Activated CD4-positive, alpha-beta T cell treated with anti-CD3 and anti-CD28 coated beads, Interleukin-2, amount 10 ng/mL, durations not matched to agents 7 days and 5 days (primary cell): ENCODE results near the gene NIPAL3. TPM values are rescaled to one million over a fixed set of nuclear protein-coding genes. Genes with fewer than 3 reads are reported as not detected.

ENCODE experiments used
- CTCF ChIA-PET: fragments of 350-600 bp; sonication (Branson Sonifier 250); formaldehyde crosslinking; loops from one replicate; lab custom pipeline; 2021; ENCODE audit warnings: antibody characterized with exemption; lab: Charles Lee
- POLR2A ChIA-PET: fragments of 350-600 bp; sonication (Branson Sonifier 250); formaldehyde crosslinking; loops from one replicate; lab custom pipeline; 2021; ENCODE audit warnings: antibody characterized with exemption; lab: Charles Lee
- DNase-seq: peaks from one replicate; pipeline ENCODE4 v3.0.0-alpha.2; 2020
- H3K27ac Mint-ChIP-seq: one replicate; pipeline ENCODE4 v1.8.0; 2021; ENCODE audit warnings: mild to moderate bottlenecking, moderate library complexity, mixed read lengths
- H3K27me3 Mint-ChIP-seq: one replicate; pipeline ENCODE4 v1.8.0; 2021; ENCODE audit warnings: mixed read lengths
- H3K36me3 Mint-ChIP-seq: one replicate; pipeline ENCODE4 v1.8.0; 2021; ENCODE audit warnings: low read depth, mixed read lengths
- H3K4me1 Mint-ChIP-seq: one replicate; pipeline ENCODE4 v1.8.0; 2021; ENCODE audit warnings: mixed read lengths
- H3K4me3 Mint-ChIP-seq: one replicate; pipeline ENCODE4 v1.8.0; 2021; ENCODE audit warnings: mild to moderate bottlenecking, moderate library complexity, mixed read lengths
- H3K9me3 Mint-ChIP-seq: one replicate; pipeline ENCODE4 v1.8.0; 2021; ENCODE audit warnings: mixed read lengths
- total RNA-seq, 2 experiments: library from RNA; stranded (reverse); gene quantifications; one replicate each; pipeline ENCODE4 v1.2.3, GENCODE V29; 2021

NIPAL3 gene
- total RNA-seq, 2 experiments from 2014 or later = 72.8 to 78.1 TPM

GRCh38 chr1:24392982-24393650, 22.5 kb upstream of the NIPAL3 start:
- DNase-seq = no peak
- POLR2A ChIA-PET = no interaction called here
- H3K4me3 Mint-ChIP-seq = no peak overlapping the region
- H3K4me1 Mint-ChIP-seq = peaks cover 33% of the 10 kb centered on the region
- CTCF ChIA-PET = interaction anchor here (0.6 to 7.1 kb wide), 21 partner anchors 9 to 575 kb away, joined by 3 to 216 read pairs (median 6); partner anchors contain the start of genes NIPAL3, SRSF10 and STPG1
- no peaks in the 10 kb centered on the region for H3K9me3 Mint-ChIP-seq
- H3K27ac Mint-ChIP-seq = peak overlapping the region; percentile 48
- peaks cover 8% of the 10 kb centered on the region for H3K36me3 Mint-ChIP-seq
- no peaks in the 10 kb centered on the region for H3K27me3 Mint-ChIP-seq

GRCh38 chr1:24393892-24394291, 21.7 kb upstream of the NIPAL3 start:
- no peaks in the 10 kb centered on the region for H3K9me3 Mint-ChIP-seq

GRCh38 chr1:24400065-24400464, 15.5 kb upstream of the NIPAL3 start:
- Mint-ChIP-seq H3K9me3 (no peaks in the 10 kb centered on the region), H3K27ac (no peak overlapping the region)
- CTCF ChIA-PET = interaction anchor here (0.9 to 2.7 kb wide), 5 partner anchors 9 to 201 kb away, joined by 3 to 9 read pairs (median 6); partner anchors contain the start of gene NIPAL3

More at GRCh38 chr1:24393892-24394291, 21.7 kb upstream of the NIPAL3 start:
- Mint-ChIP-seq H3K4me1 (peaks cover 33% of the 10 kb centered on the region), H3K27me3 (no peaks in the 10 kb centered on the region), H3K27ac (no peak overlapping the region), H3K36me3 (peaks cover 6% of the 10 kb centered on the region), H3K4me3 (no peak overlapping the region)
- CTCF ChIA-PET = interaction anchor here (0.9 to 7.1 kb wide), 7 partner anchors 9 to 243 kb away, joined by 3 to 216 read pairs (median 9); partner anchors contain the start of genes NIPAL3 and STPG1
- no peak for DNase-seq
- POLR2A ChIA-PET = interaction anchor here (0.6 kb wide), 2 partner anchors 195 to 238 kb away, joined by 3 to 7 read pairs; no protein-coding TSS in a partner anchor

GRCh38 chr1:24403806-24404205, 11.8 kb upstream of the NIPAL3 start:
- CTCF ChIA-PET = interaction anchor here (0.8 to 3.2 kb wide), 3 partner anchors 11 to 239 kb away, joined by 3 to 15 read pairs (median 10); partner anchors contain the start of gene NIPAL3

More at GRCh38 chr1:24400065-24400464, 15.5 kb upstream of the NIPAL3 start:
- H3K4me1 Mint-ChIP-seq = no peaks in the 10 kb centered on the region
- H3K4me3 Mint-ChIP-seq = no peak overlapping the region
- POLR2A ChIA-PET = no interaction called here
- no peak for DNase-seq
- no peaks in the 10 kb centered on the region for H3K27me3 Mint-ChIP-seq
- H3K36me3 Mint-ChIP-seq = peaks cover 14% of the 10 kb centered on the region

DNA sequence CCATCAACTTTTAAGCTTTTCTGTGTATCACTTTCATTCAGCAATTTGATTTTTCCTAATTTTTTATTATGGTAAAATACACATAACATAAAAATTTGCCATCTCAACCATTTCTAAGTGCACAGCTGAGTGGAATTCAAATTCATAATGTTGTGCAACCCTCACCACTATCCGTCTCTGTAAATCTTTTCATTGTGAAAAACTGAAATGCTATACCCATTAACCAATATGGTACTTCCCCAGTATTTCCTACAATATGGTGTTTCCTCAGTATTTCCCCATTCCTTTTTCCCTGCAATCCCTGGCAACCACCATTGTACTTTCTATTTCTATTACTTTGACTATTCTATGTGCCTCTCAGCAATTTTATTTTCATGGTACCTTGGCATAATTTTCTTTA, 8.8 kb upstream of the NIPAL3 start:
- Mint-ChIP-seq H3K9me3 (no peaks in the 10 kb centered on the region), H3K27ac (no peak overlapping the region), H3K4me1 (peaks cover 8% of the 10 kb centered on the region), H3K36me3 (peaks cover 6% of the 10 kb centered on the region), H3K27me3 (no peaks in the 10 kb centered on the region), H3K4me3 (no peak overlapping the region)
- CTCF ChIA-PET = interaction anchor here (1.1 kb wide), 1 partner anchor 208 kb away, joined by 4 read pairs; no protein-coding TSS in a partner anchor
- DNase-seq = no peak
- POLR2A ChIA-PET = no interaction called here

More at GRCh38 chr1:24403806-24404205, 11.8 kb upstream of the NIPAL3 start:
- POLR2A ChIA-PET = no interaction called here
- Mint-ChIP-seq H3K4me3 (no peak overlapping the region), H3K9me3 (no peaks in the 10 kb centered on the region), H3K27me3 (no peaks in the 10 kb centered on the region), H3K4me1 (no peaks in the 10 kb centered on the region), H3K36me3 (peaks cover 20% of the 10 kb centered on the region), H3K27ac (no peak overlapping the region)
- DNase-seq = no peak

DNA sequence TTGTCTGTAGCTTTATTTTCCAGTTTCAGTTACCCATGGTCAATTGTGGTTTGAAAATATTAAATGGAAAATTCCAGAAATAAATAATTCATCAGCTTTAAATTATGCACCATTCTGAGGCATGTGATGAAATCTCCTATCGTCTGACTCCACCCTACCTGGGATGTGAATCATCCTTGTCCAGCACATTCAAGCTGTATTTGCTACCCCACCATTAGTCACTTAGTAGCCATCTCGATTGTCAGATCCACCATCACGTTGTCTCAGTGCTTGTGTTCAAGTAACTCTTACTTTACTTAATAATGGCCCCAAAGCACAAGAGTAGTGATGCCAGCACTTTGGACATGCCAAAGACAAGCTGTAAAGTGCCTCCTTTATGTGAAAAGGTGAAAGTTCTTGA, 6.1 kb upstream of the NIPAL3 start:
- DNase-seq = no peak
- CTCF ChIA-PET = interaction anchor here (0.9 to 2.3 kb wide), 6 partner anchors 9 to 338 kb away, joined by 3 to 9 read pairs (median 4); no protein-coding TSS in a partner anchor
- POLR2A ChIA-PET = no interaction called here
- Mint-ChIP-seq H3K27ac (no peak overlapping the region), H3K4me1 (peaks cover 26% of the 10 kb centered on the region), H3K27me3 (no peaks in the 10 kb centered on the region), H3K4me3 (no peak overlapping the region), H3K36me3 (peaks cover 6% of the 10 kb centered on the region), H3K9me3 (no peaks in the 10 kb centered on the region)

GRCh38 chr1:24410750-24411149, 4.9 kb upstream of the NIPAL3 start:
- Mint-ChIP-seq H3K4me1 (peaks cover 33% of the 10 kb centered on the region), H3K27ac (no peak overlapping the region), H3K9me3 (no peaks in the 10 kb centered on the region), H3K36me3 (peaks cover 6% of the 10 kb centered on the region), H3K4me3 (no peak overlapping the region), H3K27me3 (no peaks in the 10 kb centered on the region)
- CTCF ChIA-PET = interaction anchor here (1.1 to 2.3 kb wide), 5 partner anchors 11 to 260 kb away, joined by 3 to 9 read pairs (median 3); no protein-coding TSS in a partner anchor
- no peak for DNase-seq
- POLR2A ChIA-PET = no interaction called here

GRCh38 chr1:24411963-24412362, 3.6 kb upstream of the NIPAL3 start:
- no peaks in the 10 kb centered on the region for H3K27me3 Mint-ChIP-seq
- ChIA-PET CTCF (interaction anchor here (0.6 to 1.9 kb wide), 5 partner anchors 20 to 262 kb away, joined by 3 to 4 read pairs (median 3); no protein-coding TSS in a partner anchor), POLR2A (no interaction called here)
- peak overlapping the region; percentile 3 for H3K27ac Mint-ChIP-seq
- no peak for DNase-seq
- peaks cover 10% of the 10 kb centered on the region for H3K36me3 Mint-ChIP-seq
- peaks cover 35% of the 10 kb centered on the region for H3K4me1 Mint-ChIP-seq
- H3K9me3 Mint-ChIP-seq = no peaks in the 10 kb centered on the region
- no peak overlapping the region for H3K4me3 Mint-ChIP-seq

GRCh38 chr1:24412408-24412807, 3.2 kb upstream of the NIPAL3 start:
- POLR2A ChIA-PET = no interaction called here
- H3K27ac Mint-ChIP-seq = peak overlapping the region; percentile 3
- H3K9me3 Mint-ChIP-seq = no peaks in the 10 kb centered on the region

GRCh38 chr1:24413350-24414163, 2.0 kb upstream of the NIPAL3 start, which contains the start of gene STPG1:
Gene STPG1 (minus strand): TSS chr1:24413782. CDS start chr1:24401388, 12,394 bp downstream.
- Mint-ChIP-seq H3K27me3 (no peaks in the 10 kb centered on the region), H3K9me3 (no peaks in the 10 kb centered on the region)
- POLR2A ChIA-PET = no interaction called here

More at GRCh38 chr1:24412408-24412807, 3.2 kb upstream of the NIPAL3 start:
- no peaks in the 10 kb centered on the region for H3K27me3 Mint-ChIP-seq
- H3K4me1 Mint-ChIP-seq = peaks cover 40% of the 10 kb centered on the region
- CTCF ChIA-PET = interaction anchor here (0.6 to 1.9 kb wide), 6 partner anchors 20 to 262 kb away, joined by 3 to 4 read pairs (median 3); no protein-coding TSS in a partner anchor
- H3K4me3 Mint-ChIP-seq = peak overlapping the region; percentile 84
- peaks cover 10% of the 10 kb centered on the region for H3K36me3 Mint-ChIP-seq
- DNase-seq = no peak

GRCh38 chr1:24414775-24415333, 748 bp upstream of the NIPAL3 start:
- Mint-ChIP-seq H3K4me3 (peak overlapping the region; percentile 99), H3K36me3 (peaks cover 24% of the 10 kb centered on the region), H3K27ac (peak overlapping the region; percentile 90), H3K4me1 (peaks cover 60% of the 10 kb centered on the region), H3K27me3 (no peaks in the 10 kb centered on the region), H3K9me3 (no peaks in the 10 kb centered on the region)
- DNase-seq = no peak
- CTCF ChIA-PET = interaction anchor here (0.6 to 5.1 kb wide), 44 partner anchors 10 to 1362 kb away, joined by 3 to 30 read pairs (median 4); partner anchors contain the start of genes RCAN3 and SRRM1
- POLR2A ChIA-PET = no interaction called here

More at GRCh38 chr1:24413350-24414163, 2.0 kb upstream of the NIPAL3 start, which contains the start of gene STPG1:
- DNase-seq = peak; percentile 85
- Mint-ChIP-seq H3K36me3 (peaks cover 11% of the 10 kb centered on the region), H3K27ac (peak within 1 kb of the TSS; percentile 90), H3K4me1 (peaks cover 49% of the 10 kb centered on the region), H3K4me3 (peak within 1 kb of the TSS; percentile 84)
- CTCF ChIA-PET = interaction anchor here (0.5 to 5.1 kb wide), 9 partner anchors 21 to 709 kb away, joined by 3 to 30 read pairs (median 4); no protein-coding TSS in a partner anchor
